HG02973 (cell line): ENCODE data around the gene IL34.
A peak's percentile ranks its signal among the peaks of the same experiment; 100 is the strongest.
"Not testable (repeated sequence)": the region's sequence is repeated elsewhere in the genome, so short reads cannot be mapped to it uniquely, and the experiment has no call there.

Source experiments
- ATAC-seq: cut with Tn5 transposase; IDR thresholded peaks from one replicate; pipeline ENCODE4 v1.9.1; 2021; ENCODE audit warnings: moderate library complexity; ENCODE audit not compliant: unreplicated experiment

The IL34 gene

GRCh38 chr16:70630960-70631745, 15.2 kb upstream of the IL34 start:
- ATAC-seq, result no peak

- no peak for ATAC-seq
Observed at GRCh38 chr16:70632273-70632672, 14.1 kb upstream of the IL34 start.

- not testable (repeated sequence) for ATAC-seq
Observed at GRCh38 chr16:70633617-70634016, 12.7 kb upstream of the IL34 start.

GRCh38 chr16:70634861-70635260, 11.5 kb upstream of the IL34 start:
- no peak for ATAC-seq

GRCh38 chr16:70635336-70636016, 10.9 kb upstream of the IL34 start:
- ATAC-seq, result no peak

- no peak for ATAC-seq
Observed at GRCh38 chr16:70638814-70639792, 7.3 kb upstream of the IL34 start.

GRCh38 chr16:70642633-70643032, 3.7 kb upstream of the IL34 start:
- ATAC-seq, result no peak

GRCh38 chr16:70643264-70643663, 3.1 kb upstream of the IL34 start:
- ATAC-seq, result not testable (repeated sequence)

- ATAC-seq, result no peak
Observed at GRCh38 chr16:70644763-70645597, 1.4 kb upstream of the IL34 start.

GRCh38 chr16:70647441-70648359, 1.3 kb downstream of the IL34 start:
- ATAC-seq, result no peak

- no peak for ATAC-seq
Observed at GRCh38 chr16:70648606-70649005, 2.2 kb downstream of the IL34 start.

- no peak for ATAC-seq
Observed at GRCh38 chr16:70649300-70649699, 2.9 kb downstream of the IL34 start.

- ATAC-seq, result no peak
Observed at GRCh38 chr16:70650216-70650615, 3.9 kb downstream of the IL34 start.

GRCh38 chr16:70651524-70651923, 5.2 kb downstream of the IL34 start:
- ATAC-seq, result no peak

GRCh38 chr16:70652322-70652721, 6.0 kb downstream of the IL34 start:
- no peak for ATAC-seq

- no peak for ATAC-seq
Observed at GRCh38 chr16:70653406-70653805, 7.0 kb downstream of the IL34 start.

- ATAC-seq, result peak; percentile 50
Observed at GRCh38 chr16:70653809-70654771, 7.7 kb downstream of the IL34 start.

- no peak for ATAC-seq
Observed at GRCh38 chr16:70656065-70656711, 9.8 kb downstream of the IL34 start.
